HEK293 (cell line): ENCODE measurements around the gene MTRFR.

Experiments used
- CTCF ChIA-PET: fragments of 350-600 bp; formaldehyde crosslinking; extraction: SDS; loops from one replicate; lab custom pipeline; 2021; ENCODE audit warnings: antibody characterized with exemption; lab: Yijun Ruan, JAX
- POLR2A ChIA-PET: fragments of 300-600 bp; formaldehyde crosslinking; extraction: SDS; loops from one replicate; lab custom pipeline; 2020; ENCODE audit warnings: antibody characterized with exemption, inconsistent platforms; lab: Yijun Ruan, JAX
- H3K27ac ChIP-seq: fragments of 200-500 bp; sonication (Bioruptor generic); 2 replicates; pipeline ENCODE4 v1.5.1; 2014; ENCODE audit warnings: low read depth, low read length, control low read depth, inconsistent platforms; ENCODE audit errors: extremely low read depth
- H3K36me3 ChIP-seq, 2 experiments: fragments of 200-500 bp in 1 of 2; sonication (Bioruptor generic) in 1 of 2; 1 replicate in 1 of 2; 2 replicates in 1 of 2; pipeline ENCODE4 v1.5.1; 2014 to 2017; ENCODE audit warnings: inconsistent platforms in 2 of 2, low read length in 2 of 2; ENCODE audit not compliant: control insufficient read depth in 2 of 2, insufficient read depth in 1 of 2
- H3K4me1 ChIP-seq: fragments of 200-500 bp; sonication (Bioruptor generic); 2 replicates; pipeline ENCODE4 v1.5.1; 2014; ENCODE audit warnings: mild to moderate bottlenecking, low read length, inconsistent platforms; ENCODE audit not compliant: control insufficient read depth, insufficient read depth
- H3K4me3 ChIP-seq: 2 replicates; pipeline ENCODE4 v1.5.1; 2011; ENCODE audit warnings: low read depth, mild to moderate bottlenecking, control low read depth, low read length, moderate library complexity
- H3K9me3 ChIP-seq: fragments of 200-500 bp; sonication (Bioruptor generic); 2 replicates; pipeline ENCODE4 v1.5.1; 2014; ENCODE audit warnings: low read depth, low read length, inconsistent platforms; ENCODE audit not compliant: control insufficient read depth, insufficient read depth
- KLF1 ChIP-seq: fragments of 450-650 bp; formaldehyde crosslinking; IDR thresholded peaks from 2 replicates; pipeline ENCODE4 v1.5.1; 2016; ENCODE audit warnings: missing biosample characterization, missing genetic modification characterization
- KLF7 ChIP-seq: fragments of 450-650 bp; formaldehyde crosslinking; IDR thresholded peaks from 2 replicates; pipeline ENCODE4 v1.5.1; 2016; ENCODE audit warnings: missing biosample characterization, missing genetic modification characterization, borderline replicate concordance
- SETDB1 ChIP-seq: IDR thresholded peaks from one replicate; pipeline ENCODE4 v1.6.1; 2017; ENCODE audit warnings: mild to moderate bottlenecking, low read length, moderate library complexity, mixed read lengths; ENCODE audit not compliant: insufficient read length
- SP3 ChIP-seq: fragments of 450-650 bp; formaldehyde crosslinking; IDR thresholded peaks from 2 replicates; pipeline ENCODE4 v1.5.1; 2016; ENCODE audit warnings: missing biosample characterization, missing genetic modification characterization
- ZBTB49 ChIP-seq: fragments of 450-650 bp; formaldehyde crosslinking; IDR thresholded peaks from 2 replicates; pipeline ENCODE4 v1.5.1; 2016; ENCODE audit warnings: missing biosample characterization, missing genetic modification characterization, low read depth
- ZEB2 ChIP-seq: fragments of 450-650 bp; formaldehyde crosslinking; IDR thresholded peaks from 2 replicates; pipeline ENCODE4 v1.5.1; 2016; ENCODE audit warnings: missing biosample characterization, missing genetic modification characterization
- ZNF114 ChIP-seq: fragments of 450-650 bp; formaldehyde crosslinking; IDR thresholded peaks from 2 replicates; pipeline ENCODE4 v1.5.0; 2017; ENCODE audit warnings: missing biosample characterization, missing genetic modification characterization
- ZNF280D ChIP-seq: fragments of 450-650 bp; formaldehyde crosslinking; IDR thresholded peaks from 2 replicates; pipeline ENCODE4 v1.5.1; 2016; ENCODE audit warnings: missing biosample characterization, missing genetic modification characterization
- ZNF366 ChIP-seq: fragments of 450-650 bp; formaldehyde crosslinking; conservative IDR thresholded peaks from 2 replicates; pipeline ENCODE4 v1.5.1; 2016; ENCODE audit warnings: missing biosample characterization, missing genetic modification characterization
- ZNF488 ChIP-seq: fragments of 450-650 bp; formaldehyde crosslinking; IDR thresholded peaks from 2 replicates; pipeline ENCODE4 v1.5.1; 2016; ENCODE audit warnings: missing biosample characterization, missing genetic modification characterization
- ZNF518A ChIP-seq: fragments of 450-650 bp; formaldehyde crosslinking; conservative IDR thresholded peaks from 2 replicates; pipeline ENCODE4 v1.5.1; 2016; ENCODE audit warnings: low read depth, missing biosample characterization, missing genetic modification characterization
- ZNF548 ChIP-seq: fragments of 450-650 bp; formaldehyde crosslinking; IDR thresholded peaks from 2 replicates; pipeline ENCODE4 v1.5.1; 2016; ENCODE audit warnings: missing biosample characterization, missing genetic modification characterization
- ZNF658 ChIP-seq: fragments of 450-650 bp; formaldehyde crosslinking; IDR thresholded peaks from 2 replicates; pipeline ENCODE4; 2016; ENCODE audit warnings: missing biosample characterization, missing genetic modification characterization
- ZNF677 ChIP-seq: fragments of 450-650 bp; IDR thresholded peaks from 2 replicates; pipeline ENCODE4 v1.5.0; 2018; ENCODE audit warnings: missing biosample characterization, mild to moderate bottlenecking, missing genetic modification characterization, moderate library complexity
- TF ChIP-seq, protein P1 (sequence below): fragments of 450-650 bp; formaldehyde crosslinking; IDR thresholded peaks from 2 replicates; pipeline ENCODE4 v1.5.1; 2017; ENCODE audit warnings: missing biosample characterization, missing genetic modification characterization

Gene MTRFR

GRCh38 chr12:123269896-123270213 lies 36.6 kb downstream of the MTRFR start:
- TF ChIP-seq ZNF114 (tag by site-specific recombination) (no peak), ZNF658 (tag by site-specific recombination) (no peak), SP3 (tag by site-specific recombination) (no peak), ZNF488 (tag by site-specific recombination) (no peak), KLF7 (tag by site-specific recombination) (no peak), ZNF518A (tag by site-specific recombination) (no peak), ZBTB49 (tag by site-specific recombination) (no peak), ZNF280D (tag by site-specific recombination) (no peak), ZNF548 (no peak), ZNF677 (tag by site-specific recombination) (no peak), KLF1 (tag by site-specific recombination) (no peak), SETDB1 (no peak), ZNF366 (tag by site-specific recombination) (no peak), ZEB2 (no peak)
- TF ChIP-seq, protein P1, sequence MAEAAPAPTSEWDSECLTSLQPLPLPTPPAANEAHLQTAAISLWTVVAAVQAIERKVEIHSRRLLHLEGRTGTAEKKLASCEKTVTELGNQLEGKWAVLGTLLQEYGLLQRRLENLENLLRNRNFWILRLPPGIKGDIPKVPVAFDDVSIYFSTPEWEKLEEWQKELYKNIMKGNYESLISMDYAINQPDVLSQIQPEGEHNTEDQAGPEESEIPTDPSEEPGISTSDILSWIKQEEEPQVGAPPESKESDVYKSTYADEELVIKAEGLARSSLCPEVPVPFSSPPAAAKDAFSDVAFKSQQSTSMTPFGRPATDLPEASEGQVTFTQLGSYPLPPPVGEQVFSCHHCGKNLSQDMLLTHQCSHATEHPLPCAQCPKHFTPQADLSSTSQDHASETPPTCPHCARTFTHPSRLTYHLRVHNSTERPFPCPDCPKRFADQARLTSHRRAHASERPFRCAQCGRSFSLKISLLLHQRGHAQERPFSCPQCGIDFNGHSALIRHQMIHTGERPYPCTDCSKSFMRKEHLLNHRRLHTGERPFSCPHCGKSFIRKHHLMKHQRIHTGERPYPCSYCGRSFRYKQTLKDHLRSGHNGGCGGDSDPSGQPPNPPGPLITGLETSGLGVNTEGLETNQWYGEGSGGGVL (tag by site-specific recombination), result no peak
- Histone ChIP-seq H3K36me3 (peaks cover 0 to 41% of the 10 kb centered on the region in 2 experiments; a peak in 1 of 3 replicates), H3K27ac (peak overlapping the region; percentile 96), H3K4me3 (peak overlapping the region; percentile 83), H3K4me1 (peaks cover 6% of the 10 kb centered on the region), H3K9me3 (no peaks in the 10 kb centered on the region)
- ChIA-PET POLR2A (interaction anchor here (1.6 kb wide), 2 partner anchors 19 to 37 kb away, joined by 4 read pairs; partner anchors contain the start of genes MPHOSPH9 and MTRFR), CTCF (interaction anchor here (0.9 to 1.1 kb wide), 2 partner anchors 9 to 349 kb away, joined by 3 to 4 read pairs; no protein-coding TSS in a partner anchor)
